Activated T-cell treated with anti-CD3 and anti-CD28 coated beads for 4 hours (primary cell): ENCODE measurements around the gene PTPRN2.
"Not testable (repeated sequence)": the region's sequence is repeated elsewhere in the genome, so short reads cannot be mapped to it uniquely, and the experiment has no call there.

Experiments used
- DNase-seq: peaks from one replicate; pipeline ENCODE4 v3.0.0-alpha.2; 2020

The PTPRN2 gene

DNA sequence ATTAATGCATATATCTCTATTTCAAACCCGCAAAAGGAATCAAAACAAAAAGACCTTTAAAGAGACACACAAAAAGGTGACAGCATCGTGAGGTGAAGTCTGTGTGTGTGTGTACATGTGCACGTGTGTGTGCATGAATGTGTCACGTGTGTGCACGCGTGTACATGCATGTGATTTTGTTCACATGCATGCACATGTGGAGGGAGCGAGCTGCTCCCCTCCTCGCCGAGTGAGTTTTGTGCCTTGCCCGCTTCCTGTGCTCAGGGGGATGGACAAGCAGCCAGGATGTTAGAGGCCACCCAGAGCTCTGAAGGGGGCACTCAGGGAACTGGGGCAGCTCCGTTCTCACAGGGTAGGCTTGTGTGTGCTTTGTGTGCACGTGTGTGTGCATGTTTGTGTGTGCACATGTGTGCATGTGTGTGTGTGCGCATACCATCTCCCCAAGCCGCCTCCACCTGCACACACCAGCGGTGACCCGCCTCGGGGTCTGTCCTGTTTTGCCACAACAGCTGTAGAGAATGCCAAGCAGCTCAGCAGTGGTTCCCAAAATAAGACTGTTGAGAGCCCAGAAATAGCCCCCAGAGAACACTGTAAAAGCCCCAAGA, 191.2 kb downstream of the PTPRN2 start:
- DNase-seq: no peak

DNA sequence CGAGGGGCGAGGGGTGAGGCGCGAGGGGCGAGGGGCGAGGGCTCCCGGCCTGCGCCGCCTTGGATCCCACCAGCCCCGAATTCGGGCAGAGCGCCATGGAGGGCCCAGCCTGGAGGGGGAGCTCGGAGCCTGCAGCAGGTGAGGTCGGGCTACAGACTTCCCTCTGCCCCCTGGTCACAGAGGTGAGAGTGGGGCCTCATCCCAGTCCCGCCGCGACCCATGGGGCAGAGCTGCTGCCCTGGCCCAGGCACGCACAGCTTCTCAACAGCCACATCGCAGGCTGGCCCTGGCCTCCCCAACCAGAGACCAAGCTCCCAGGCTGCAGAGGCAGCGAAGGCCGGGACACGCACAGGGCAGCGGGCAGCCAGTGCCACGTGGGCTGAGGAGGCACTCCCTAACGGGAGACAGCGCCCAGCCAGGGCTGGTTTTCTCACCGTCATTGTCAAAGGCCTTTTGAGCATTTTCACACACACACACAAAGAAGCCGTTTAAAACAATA, 191.8 kb downstream of the PTPRN2 start:
- DNase-seq: no peak

DNA sequence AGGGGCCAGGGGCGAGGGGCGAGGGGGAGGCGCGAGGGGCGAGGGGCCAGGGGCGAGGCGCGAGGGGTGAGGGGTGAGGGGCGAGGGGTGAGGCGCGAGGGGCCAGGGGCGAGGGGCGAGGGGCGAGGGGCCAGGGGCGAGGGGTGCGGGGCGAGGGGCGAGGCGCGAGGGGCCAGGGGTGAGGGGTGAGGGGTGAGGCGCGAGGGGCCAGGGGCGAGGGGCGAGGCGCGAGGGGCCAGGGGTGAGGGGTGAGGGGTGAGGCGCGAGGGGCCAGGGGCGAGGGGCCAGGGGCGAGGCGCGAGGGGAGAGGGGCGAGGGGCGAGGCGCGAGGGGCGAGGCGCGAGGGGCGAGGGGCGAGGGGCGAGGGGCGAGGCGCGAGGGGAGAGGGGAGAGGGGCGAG, 192.3 kb downstream of the PTPRN2 start:
- DNase-seq: no peak

DNA sequence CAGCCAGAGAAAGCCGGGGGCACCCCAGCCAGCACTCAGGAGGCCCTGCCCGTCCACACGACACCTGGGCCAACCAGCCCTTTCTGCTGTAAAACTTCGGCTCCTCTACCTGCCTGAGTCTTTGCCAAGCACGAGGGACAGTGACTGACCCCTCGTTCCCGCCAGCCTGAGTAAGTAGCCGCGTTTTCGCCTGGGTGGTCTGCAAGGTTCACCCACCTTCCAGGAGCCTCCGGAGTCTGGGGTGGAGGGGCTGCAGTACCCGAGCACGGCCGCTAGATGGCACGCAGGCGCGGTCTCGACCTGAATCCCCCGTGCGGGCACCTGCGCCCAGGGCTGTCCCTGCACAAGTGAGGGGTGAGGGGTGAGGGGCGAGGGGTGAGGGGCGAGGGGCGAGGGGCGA, 192.7 kb downstream of the PTPRN2 start:
- peak; percentile 25 for DNase-seq

DNA sequence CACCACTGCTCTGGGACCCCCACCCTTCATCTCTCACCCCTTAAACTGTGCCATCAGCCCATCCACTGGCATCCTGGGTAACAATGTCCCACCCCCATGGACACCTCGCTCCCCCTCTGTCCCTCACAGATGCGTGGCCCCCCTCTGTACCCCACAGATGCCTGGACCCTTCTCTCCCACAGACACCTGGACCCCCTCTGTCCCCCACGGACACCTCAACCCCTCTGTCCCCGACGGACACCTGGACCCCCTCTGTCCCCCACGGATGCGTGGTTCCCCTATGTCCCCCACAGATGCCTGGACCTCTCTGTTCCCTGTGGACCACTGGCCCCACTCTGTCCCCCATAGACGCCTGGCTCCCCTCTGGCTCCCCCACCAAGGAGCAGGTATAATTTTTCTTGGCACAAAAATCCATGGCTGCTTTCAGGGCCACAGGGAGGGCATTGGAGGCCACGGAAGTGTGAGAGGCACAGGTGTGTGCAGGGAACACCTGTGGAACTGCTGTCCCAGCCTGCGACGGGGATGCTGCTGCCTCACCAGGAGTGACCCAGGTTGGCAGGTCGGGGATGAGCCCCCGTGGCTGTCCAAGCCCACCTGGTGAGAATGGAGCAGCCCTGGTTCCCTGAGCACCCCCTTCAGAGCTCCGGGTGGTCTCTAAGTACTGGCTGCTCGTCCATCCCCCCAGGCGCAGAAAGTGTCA, 193.5 kb downstream of the PTPRN2 start:
- no peak for DNase-seq

DNA sequence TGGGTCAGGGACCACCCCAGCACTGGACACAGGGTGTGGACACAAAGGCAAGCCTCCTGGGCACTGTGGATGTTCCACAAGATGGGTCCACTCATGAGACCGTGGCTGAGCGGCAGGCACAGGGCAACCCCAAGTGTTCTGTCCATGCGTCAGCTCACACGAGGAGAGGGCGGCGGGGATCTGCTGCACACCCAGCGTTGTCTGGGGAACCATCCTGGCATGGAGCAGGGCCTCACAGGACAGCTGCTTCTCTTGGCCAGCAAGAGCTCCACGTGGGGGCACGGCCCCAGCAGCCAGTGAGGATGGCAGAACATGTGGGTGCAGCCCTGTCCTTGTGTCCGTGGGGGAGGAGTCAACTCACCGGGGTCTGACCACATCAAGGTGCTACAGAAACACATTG, 195.4 kb downstream of the PTPRN2 start:
- DNase-seq: no peak

DNA sequence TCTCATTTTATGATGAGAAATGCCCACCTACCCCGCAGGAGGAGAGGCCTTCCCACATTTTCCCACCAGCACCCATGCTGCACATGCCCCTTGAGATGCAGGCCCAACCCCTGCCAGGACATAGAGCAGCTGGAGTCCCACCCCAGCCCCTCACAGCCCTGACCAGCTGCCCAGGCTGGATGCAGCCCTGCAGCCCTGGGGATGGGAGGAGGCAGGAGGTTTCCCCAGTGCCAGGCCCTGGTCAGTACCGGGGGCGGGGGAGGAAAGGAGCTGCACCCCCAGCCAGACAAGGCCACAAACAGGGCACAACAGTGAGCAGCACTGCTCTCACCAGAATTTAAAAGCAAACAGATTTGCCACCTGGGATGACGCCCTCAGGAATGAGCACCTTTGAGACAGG, 196.1 kb downstream of the PTPRN2 start:
- DNase-seq: no peak

DNA sequence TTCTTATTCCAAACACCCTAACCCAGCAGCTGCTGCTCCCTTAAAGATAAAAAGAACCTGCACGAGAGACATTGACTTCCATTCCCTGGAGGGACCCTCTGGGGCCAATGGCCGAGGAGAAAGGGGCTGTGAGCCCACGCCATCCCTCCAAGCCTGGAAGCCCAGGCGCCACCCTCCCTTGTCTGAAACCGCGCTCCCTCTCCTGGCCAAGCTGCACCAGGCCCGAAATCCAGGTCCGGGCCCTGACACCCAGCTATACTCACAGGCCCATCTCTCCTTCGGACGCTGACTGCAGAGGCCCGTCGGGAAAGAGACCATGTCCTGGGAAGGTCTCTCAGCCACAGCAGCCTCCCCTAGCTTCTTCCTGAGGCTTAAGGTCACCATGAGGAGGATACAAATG, 196.5 kb downstream of the PTPRN2 start:
- no peak for DNase-seq

DNA sequence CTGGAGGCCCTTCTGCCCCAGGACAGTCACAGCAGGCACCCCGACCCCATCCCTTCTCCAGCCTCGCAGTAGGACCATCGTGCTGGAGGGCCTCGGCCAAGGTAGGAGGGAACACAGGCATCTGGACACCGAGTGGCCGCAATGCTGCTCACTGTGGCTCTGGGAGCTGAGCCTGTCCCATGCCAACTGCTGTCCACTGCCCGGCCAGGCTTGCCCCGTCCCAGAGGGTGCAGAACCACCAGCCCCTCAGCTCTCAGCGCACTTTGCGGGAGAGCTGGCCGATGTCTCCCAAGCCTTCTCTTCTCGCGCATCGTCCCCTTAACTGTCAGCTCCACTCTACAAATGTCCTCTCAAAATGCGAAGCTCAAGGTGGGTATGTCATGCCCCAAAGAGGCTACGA, 197.2 kb downstream of the PTPRN2 start:
- no peak for DNase-seq

DNA sequence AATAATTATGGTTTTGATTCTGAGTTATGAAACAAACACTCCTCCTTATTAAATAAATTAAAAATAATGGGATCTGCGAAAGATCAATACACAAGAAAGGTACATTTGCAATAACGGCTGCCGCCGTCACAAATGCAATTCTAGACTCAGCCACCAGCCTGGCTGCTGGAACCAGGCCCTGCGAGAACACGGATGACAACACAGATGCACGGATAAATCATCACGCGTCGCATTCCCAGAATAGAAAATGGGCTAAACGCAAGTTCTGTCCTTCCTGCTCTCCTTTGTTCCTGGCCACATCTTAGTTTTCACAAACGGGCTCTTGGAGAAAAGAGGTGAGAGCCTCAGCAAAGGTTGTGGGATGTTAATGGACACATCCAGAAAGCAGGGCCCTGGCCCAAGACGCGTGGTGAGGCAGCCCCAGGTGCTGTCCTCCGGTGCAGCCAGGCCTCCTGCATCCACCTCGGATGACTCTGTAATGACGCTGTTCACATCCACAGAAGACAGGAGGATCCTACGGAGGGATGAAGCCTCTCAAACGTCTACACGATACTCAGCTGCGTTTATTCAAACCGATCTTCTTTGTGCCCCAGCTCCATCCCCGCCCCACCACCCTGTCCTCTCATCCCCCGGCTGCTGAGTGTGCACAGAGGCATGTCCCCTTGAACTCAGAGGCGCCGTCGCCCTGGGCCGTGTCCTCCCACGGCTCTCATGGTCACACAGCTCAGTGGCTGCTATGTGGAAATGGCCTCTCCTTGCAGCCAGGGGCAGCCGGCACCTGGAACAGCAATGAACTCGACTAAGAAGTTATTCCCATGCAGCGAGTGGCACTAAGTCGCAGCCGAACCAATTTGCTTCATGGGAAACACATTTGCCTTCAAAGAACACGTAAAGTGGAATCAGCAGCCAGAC, 197.9 kb downstream of the PTPRN2 start:
- no peak for DNase-seq

DNA sequence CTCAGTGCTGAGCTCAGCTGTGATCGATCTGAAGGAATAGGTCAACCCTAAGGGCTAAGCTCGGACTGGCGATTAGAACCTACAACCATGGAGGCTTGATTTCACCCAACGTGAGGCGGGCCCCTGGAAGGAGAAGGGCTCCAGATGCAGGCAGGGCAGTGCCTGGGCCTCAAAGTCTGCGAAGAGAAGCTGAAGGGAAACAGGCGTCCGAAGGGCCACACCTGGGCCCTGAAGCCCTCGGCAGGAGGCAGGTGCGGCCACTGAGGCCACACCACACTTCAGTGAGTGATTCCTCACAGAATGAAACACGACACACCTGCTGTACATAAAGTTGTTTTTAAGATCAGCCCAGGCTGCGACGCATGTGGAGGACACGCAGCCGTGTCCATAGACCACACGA, 198.7 kb downstream of the PTPRN2 start:
- no peak for DNase-seq

DNA sequence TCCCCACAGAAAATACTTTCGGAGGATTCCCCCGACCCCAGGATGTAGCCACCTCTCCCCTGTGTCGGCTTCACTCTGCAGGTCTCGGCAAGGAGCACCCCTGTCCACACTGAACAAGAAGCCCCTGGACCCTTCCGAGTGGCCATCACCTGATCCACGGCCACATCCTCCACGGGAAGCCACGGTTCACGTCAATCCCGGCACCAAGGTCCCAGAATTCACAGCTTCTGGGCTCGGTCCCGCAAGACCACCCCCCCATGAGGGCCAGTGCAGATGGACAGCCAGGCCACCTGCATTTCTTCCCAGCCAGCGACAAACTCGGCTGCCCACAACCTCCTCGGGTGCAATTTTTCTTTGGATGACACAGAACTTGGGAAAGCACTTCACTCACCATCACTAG, 199.6 kb downstream of the PTPRN2 start:
- no peak for DNase-seq

DNA sequence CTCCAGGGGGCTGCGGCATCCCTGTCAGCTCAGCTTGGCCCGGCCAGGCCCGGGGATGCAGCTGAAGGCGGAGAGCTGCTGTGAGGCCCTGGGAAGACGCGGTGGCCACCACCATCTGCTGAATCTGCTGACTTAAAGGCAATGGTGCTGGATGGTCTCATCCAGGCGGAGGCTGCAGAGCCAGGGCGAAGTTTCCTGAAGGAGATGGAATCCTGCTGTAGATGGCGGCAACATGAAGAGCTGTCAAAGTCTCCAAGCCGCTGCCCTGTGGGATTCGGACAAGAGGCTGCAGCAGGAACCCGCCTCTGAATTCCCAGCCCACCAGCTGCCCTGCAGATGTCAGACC, 200.1 kb downstream of the PTPRN2 start:
- DNase-seq: no peak

DNA sequence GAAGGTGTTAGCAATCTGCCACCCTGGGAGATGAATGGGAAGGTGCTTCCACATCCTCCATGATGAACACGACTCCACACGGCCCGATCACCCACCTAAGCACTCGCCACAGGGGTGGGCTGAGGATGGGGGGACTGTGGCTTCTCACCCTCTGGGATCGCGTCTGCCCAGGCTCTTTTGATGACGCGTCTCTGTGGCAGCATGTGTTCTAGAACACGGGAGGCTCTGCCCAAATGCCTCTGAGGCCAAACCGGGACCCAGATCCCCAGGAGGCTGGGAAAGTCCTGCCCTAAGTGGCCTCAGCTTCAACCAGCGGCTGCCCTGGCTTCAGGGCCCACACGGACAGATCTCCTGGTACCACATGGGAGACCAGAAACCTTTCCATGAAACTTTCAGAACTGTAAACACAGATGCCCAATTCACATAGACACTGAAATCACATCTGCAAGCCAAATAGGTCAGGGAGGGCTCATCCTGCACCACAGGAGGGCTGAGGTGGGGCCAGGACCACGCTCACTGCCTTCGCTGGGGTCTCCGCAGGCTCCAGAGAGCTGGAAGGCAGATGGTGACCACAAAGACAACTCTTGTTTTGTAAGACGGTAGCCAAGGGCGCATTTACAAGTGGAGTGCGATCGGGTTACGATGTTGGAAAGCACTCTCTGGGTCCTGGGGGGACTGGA, 200.6 kb downstream of the PTPRN2 start:
- no peak for DNase-seq

DNA sequence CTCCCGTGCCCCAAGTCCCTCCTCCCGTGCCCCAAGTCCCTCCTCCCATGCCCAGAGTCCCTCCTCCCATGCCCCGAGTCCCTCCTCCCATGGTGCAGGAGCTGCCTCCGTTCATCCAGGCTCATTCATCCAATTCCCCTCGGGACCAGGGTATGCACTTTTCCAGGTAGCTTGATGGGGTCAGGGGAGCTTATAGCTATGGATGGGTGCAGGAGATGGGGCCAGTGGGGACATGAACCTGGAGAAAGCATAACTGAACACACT, 201.3 kb downstream of the PTPRN2 start:
- no peak for DNase-seq

DNA sequence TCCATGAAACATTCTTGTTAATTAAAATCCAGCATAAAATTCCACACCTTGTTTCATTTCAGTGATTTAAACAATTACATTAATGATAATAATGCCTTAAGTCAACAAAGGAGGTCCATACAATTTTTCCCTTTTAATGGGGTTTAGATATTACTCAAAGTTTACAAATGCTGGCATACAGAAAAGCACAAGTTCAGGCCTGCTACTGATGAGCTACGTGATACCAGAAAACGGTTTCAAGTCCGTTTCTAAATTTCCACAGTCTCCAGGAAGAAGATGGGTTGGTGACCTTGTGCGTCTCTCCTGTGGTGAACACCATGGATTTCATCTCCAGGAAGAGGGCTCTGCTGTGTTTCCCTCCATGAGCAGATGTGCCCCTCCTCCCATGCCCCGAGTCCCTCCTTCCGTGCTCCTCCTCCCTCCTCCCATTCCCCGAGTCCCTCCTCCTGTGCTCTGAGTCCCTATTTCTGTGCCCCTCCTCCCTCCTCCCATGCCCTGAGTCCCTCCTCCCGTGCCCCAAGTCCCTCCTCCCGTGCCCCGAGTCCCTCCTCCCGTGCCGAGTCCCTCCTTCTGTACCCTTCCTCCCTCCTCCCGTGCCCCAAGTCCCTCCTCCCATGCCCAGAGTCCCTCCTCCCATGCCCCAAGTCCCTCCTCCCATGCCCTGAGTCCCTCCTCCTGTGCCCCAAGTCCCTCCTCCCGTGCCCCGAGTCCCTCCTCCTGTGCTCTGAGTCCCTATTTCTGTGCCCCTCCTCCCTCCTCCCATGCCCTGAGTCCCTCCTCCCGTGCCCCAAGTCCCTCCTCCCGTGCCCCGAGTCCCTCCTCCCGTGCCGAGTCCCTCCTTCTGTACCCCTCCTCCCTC, 201.9 kb downstream of the PTPRN2 start:
- DNase-seq: not testable (repeated sequence)

DNA sequence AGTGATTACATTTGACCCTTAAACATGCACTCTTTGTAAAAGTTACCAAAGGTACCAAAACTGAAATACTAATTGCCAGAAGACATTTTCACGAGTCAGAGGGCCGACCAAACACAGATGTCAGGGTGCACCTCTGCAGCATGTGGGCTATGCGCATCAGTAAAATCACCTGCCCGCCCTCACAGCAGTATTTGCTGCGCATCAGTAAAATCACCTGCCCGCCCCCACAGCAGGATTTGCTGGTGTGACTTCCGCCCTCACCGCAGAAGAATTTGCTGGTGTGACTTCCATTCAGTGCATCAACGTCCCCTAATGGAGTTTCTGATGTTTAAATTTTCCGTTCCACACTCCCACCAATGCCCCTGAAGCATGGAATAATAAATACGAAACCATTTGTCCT, 202.9 kb downstream of the PTPRN2 start:
- no peak for DNase-seq

DNA sequence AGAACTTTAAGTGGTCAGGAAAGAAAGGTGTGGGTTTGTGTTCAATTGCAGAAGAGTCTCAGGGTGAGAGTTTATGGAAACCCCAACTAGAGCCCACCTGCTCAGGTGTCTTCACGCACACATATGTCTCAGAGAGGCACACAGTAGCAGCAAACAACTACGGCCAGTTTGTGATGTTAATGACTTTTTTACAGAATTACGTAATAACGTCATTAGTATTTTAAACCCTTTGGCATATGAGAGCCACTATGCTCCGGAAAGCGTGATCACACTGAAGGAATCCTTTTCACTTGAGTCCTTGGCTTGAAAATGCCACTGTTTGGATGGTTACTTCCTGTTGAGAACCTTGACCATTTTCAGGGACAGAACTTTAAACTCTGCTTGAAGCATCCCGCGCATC, 204.0 kb downstream of the PTPRN2 start:
- DNase-seq: no peak

DNA sequence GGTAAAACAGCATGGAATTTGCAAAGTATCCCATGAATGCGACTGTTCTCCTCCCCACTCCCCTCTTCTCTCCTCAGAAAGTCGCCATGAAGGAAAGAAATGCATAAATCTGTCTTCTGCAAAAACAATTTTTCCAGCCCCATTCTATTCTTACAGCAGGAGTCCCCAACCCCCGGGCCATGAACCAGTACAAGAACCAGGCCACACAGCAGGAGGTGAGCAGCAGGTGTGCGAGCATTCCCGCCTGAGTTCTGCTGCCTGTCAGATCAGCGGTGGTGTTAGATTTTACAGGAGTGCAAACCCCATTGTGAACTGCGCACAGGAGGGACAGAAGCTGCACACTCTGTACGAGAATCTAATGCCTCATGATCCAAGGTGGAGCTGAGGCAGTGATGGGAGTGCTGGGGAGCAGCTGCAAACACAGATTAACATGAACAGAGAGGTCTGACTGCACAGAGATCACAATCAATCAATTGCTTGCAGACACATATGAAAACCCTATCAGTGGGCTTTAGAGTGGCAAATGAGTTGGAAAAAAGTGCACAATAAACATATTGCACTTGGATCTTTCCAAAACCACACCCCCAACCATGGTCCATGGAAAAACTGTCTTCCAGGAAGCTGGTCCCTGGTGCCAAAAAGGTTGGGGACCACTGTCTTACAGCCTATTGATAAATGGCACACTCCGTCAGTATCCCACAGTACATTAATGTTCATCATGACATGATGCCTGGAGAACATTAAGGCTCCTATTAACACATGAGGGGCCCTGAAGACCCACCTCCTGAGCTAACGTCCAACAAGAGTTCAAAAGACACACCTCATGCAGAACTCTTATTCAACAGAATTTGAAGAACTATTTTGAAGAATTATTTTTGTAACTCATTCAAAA, 205.0 kb downstream of the PTPRN2 start:
- no peak for DNase-seq

DNA sequence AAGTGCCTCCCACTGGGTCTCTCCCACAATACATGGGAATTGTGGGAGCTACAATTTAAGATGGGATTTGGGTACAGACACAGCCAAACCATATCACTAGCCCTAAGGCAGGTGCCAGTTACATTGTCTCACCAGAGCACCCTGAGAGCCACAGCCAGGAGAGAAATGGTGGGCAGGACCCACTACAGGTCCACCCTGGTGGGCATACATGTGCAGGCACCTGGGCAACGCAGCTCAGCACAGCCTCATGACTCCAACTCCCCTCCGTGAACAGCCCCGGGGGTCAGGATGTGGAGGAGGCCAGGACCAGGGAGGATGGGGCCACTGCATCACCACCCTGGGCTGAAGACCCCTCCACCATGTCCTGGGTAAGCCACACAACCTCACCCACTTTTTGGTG, 205.7 kb downstream of the PTPRN2 start:
- no peak for DNase-seq

DNA sequence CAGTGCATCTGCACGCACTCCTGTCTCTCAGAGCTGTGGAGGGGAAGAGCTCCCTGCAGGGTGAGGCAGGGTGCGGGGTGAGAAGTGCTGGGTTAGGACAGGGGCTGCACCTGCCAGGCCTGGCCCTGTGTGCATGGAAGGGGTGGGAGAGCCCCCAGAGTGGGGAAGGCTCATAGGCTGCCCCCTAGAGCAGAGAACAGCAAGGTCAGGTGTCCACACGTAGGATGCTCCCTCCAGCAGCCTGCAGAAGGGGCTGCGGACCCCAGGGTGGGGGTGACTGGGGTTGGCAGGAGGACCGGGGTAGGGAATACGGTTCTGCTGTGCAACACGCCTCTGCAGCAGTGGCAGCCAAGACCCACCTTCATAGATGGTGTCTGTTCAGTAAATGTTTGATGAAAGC, 208.6 kb downstream of the PTPRN2 start:
- no peak for DNase-seq
